Esophagus muscularis mucosa (tissue), 3 donors: ENCODE measurements around the gene PREX1.

Source experiments
- CTCF ChIP-seq, 3 experiments: fragments of 200-600 bp in 2 of 3; fragments of 450-650 bp in 1 of 3; sonication (generic) in 2 of 3; IDR thresholded peaks; one replicate each; pipeline ENCODE4 v1.5.1; 2017 to 2019; ENCODE audit warnings: antibody characterized with exemption in 3 of 3, mild to moderate bottlenecking in 2 of 3, moderate library complexity in 1 of 3
- POLR2A ChIP-seq: fragments of 450-650 bp; IDR thresholded peaks from one replicate; pipeline ENCODE4 v1.6.1; 2017; ENCODE audit warnings: antibody characterized with exemption, moderate library complexity, mild to moderate bottlenecking, low read depth

DNA sequence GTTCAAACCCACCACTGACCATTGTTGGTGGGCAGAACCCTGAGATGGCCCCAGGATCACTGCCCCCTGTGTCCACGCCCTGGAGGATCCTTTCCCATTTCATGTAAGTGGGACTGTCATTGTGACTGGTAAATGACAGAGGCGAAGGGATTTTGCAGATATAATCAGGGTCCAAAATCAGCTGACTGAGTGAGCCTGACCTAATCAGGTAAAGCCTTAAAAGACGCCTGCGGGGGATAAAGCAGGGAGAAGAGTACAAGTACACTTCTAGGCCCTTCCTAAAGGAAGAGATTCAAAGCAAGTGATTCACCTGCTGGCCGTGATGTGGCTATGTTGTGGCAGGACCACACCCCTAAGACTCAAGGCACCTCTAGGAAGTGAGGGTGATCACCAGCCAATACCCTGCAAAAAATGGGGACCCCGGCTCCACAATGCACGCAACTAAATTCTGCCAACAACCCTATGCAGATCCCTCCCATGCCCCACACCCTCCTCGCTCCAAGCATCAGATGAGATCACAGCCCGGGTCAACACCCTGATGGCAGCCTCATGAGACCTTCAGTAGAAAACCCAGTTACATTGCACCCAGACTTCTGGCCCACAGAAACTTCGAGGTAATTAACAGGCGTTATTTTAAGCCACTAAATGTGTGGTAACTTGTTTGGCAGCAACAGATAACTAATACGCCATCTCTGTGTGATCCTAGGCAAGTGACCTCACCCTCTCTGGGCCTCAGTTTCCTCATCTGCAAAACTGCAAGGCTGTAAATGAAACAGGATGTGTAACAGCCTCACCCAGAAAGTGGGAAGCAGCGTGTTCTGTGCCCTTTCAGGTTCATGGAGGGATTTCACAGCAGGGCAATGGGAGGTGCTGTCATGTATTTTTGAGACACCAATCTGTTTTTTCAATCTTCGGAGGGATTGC lies 11.3 kb downstream of the PREX1 start:
- no peak for TF ChIP-seq POLR2A
- TF ChIP-seq CTCF (IDR thresholded peaks at IDR 0.05), result no peak
